ENCODE data around the gene CKAP5. TPM values are rescaled to one million over a fixed set of nuclear protein-coding genes. Genes with fewer than 3 reads are reported as not detected.

CKAP5 gene
- polyA plus RNA-seq, 1 donor from 2014 or later: 10.3 TPM

DNA sequence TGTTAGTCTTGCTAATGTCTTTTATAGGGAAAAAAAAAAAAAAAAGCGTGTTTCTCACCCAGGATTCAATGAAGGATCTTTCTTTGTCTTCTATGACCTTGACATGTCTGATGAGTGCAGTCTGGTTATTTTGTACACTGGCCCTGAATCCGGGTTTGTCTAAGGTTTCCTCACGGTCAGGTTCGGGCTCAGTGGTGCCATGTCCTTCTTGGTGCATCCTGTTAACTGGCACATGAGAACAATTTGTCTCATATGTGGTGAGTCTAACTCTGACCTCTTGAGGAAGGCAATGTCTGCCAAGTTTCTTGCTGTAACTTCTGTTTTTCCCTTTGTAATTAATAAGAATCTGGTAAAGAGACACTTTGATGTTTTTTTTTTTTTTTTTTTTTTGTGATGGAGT is 114.5 kb downstream of the CKAP5 start:
- peaks cover 3% of the 10 kb centered on the region for H3K36me3 Mint-ChIP-seq
- no peaks in the 10 kb centered on the region for H3K4me1 Mint-ChIP-seq
- no peak overlapping the region for H3K4me3 Mint-ChIP-seq
- H3K9me3 Mint-ChIP-seq: no peaks in the 10 kb centered on the region
- H3K27me3 Mint-ChIP-seq: no peaks in the 10 kb centered on the region
- H3K27ac Mint-ChIP-seq: no peak overlapping the region

DNA sequence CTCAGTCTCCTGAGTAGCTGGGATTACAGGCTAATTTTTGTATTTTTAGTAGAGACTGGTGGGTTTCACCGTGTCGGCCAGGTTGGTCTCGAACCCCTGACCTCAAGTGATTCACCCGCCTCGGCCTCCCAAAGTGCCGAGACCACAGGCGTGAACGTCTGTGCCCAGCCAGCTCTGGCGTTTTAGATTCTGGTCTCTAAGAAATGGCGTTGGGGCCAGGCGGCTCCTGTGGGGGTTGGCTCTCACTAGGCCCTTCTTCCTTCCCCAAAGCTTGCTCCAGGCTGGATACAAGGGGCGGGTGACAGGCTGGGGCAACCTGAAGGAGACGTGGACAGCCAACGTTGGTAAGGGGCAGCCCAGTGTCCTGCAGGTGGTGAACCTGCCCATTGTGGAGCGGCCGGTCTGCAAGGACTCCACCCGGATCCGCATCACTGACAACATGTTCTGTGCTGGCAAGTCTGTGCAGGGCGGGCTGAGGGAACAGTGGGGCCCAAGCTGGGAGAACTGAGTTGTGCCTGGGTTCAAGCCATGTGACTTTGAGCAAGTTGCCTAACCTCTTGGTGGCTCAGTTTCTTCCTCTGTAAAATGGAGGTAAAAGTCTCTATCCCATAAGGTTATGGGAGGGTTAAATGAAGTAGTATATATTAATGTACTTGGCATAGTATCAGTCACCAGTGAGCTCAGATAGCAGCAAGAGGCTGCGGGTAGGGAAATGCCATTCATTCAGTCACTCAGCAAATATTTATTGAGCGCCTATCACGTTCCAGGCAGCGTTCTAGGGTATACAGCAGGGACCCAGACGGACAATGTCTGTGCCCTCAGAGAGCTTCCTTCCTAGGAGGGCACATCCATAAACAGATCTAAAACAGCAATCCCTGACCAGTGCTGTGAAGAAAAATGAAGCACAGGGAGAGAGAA is 116.7 kb downstream of the CKAP5 start:
- peaks cover 3% of the 10 kb centered on the region for H3K36me3 Mint-ChIP-seq
- H3K27ac Mint-ChIP-seq: no peak overlapping the region
- H3K4me3 Mint-ChIP-seq: no peak overlapping the region
- no peaks in the 10 kb centered on the region for H3K27me3 Mint-ChIP-seq
- no peaks in the 10 kb centered on the region for H3K9me3 Mint-ChIP-seq
- no peaks in the 10 kb centered on the region for H3K4me1 Mint-ChIP-seq

DNA sequence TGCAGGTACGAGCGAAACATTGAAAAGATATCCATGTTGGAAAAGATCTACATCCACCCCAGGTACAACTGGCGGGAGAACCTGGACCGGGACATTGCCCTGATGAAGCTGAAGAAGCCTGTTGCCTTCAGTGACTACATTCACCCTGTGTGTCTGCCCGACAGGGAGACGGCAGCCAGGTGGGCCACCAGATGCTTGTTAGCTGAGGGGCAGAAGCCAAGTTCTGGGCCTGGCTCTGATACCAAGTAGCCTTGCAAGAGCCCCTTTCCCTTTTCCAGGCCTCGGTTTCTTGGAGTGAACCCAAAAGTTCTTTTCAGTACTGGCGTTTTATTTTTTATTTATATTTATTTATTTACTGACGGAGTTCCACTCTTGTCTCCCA is 117.4 kb downstream of the CKAP5 start:
- Mint-ChIP-seq H3K9me3 (no peaks in the 10 kb centered on the region), H3K36me3 (peaks cover 3% of the 10 kb centered on the region), H3K4me1 (peaks cover 0 to 3% (median 0%) of the 10 kb centered on the region in 3 donors), H3K4me3 (no peak overlapping the region), H3K27ac (no peak overlapping the region), H3K27me3 (no peaks in the 10 kb centered on the region)

DNA sequence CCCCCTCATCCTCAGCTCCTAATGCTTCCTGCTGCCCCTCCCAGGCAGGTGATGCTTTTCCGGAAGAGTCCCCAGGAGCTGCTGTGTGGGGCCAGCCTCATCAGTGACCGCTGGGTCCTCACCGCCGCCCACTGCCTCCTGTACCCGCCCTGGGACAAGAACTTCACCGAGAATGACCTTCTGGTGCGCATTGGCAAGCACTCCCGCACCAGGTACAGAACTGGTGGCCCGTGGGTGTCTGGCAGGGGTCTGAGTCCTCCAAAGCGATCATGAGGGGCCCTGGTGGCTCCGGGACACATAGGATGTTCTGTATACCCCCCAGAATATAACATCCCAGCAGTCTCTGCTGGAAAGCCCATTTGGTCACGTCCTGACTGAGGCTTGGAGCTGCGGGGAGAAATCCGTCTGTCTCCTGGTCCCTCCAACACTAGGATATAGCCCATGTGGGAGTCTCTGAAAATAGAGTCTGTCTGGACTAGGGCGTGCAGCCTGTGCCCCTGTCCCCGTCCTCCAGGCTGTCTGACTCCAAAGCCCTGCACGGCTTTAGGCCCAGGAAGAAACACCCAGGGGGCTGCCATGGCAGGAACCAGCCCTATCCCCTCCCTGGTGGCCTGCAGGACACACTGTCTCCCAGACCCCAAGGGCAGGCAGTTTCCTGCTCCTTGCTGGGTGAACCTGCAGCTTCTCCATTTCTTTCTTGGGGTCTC is 118.0 kb downstream of the CKAP5 start:
- Mint-ChIP-seq H3K4me1 (peaks cover 0 to 3% (median 0%) of the 10 kb centered on the region in 3 donors), H3K9me3 (no peaks in the 10 kb centered on the region), H3K27ac (no peak overlapping the region), H3K4me3 (no peak overlapping the region), H3K27me3 (no peaks in the 10 kb centered on the region), H3K36me3 (peaks cover 3% of the 10 kb centered on the region)

- H3K36me3 Mint-ChIP-seq: peaks cover 3% of the 10 kb centered on the region
- H3K4me3 Mint-ChIP-seq: no peak overlapping the region
- H3K9me3 Mint-ChIP-seq: no peaks in the 10 kb centered on the region
- no peak overlapping the region for H3K27ac Mint-ChIP-seq
- peaks cover 0 to 3% (median 0%) of the 10 kb centered on the region in 3 donors for H3K4me1 Mint-ChIP-seq
- H3K27me3 Mint-ChIP-seq: no peaks in the 10 kb centered on the region
Measured at GRCh38 chr11:46726206-46726862, 119.7 kb downstream of the CKAP5 start.

- no peaks in the 10 kb centered on the region for H3K9me3 Mint-ChIP-seq
- no peaks in the 10 kb centered on the region for H3K27me3 Mint-ChIP-seq
- no peak overlapping the region for H3K27ac Mint-ChIP-seq
- peaks cover 3% of the 10 kb centered on the region for H3K36me3 Mint-ChIP-seq
- peaks cover 0 to 3% (median 0%) of the 10 kb centered on the region in 3 donors for H3K4me1 Mint-ChIP-seq
- no peak overlapping the region for H3K4me3 Mint-ChIP-seq
Measured at GRCh38 chr11:46725338-46726205, 120.5 kb downstream of the CKAP5 start.

- H3K27me3 Mint-ChIP-seq: no peaks in the 10 kb centered on the region
- H3K9me3 Mint-ChIP-seq: no peaks in the 10 kb centered on the region
- peaks cover 0 to 3% (median 0%) of the 10 kb centered on the region in 3 donors for H3K4me1 Mint-ChIP-seq
- H3K27ac Mint-ChIP-seq: no peak overlapping the region
- no peaks in the 10 kb centered on the region for H3K36me3 Mint-ChIP-seq
- no peak overlapping the region for H3K4me3 Mint-ChIP-seq
Measured at GRCh38 chr11:46724088-46724487, 122.0 kb downstream of the CKAP5 start.

GRCh38 chr11:46723359-46723680 is 122.8 kb downstream of the CKAP5 start:
- Mint-ChIP-seq H3K4me3 (no peak overlapping the region), H3K27ac (no peak overlapping the region), H3K36me3 (no peaks in the 10 kb centered on the region), H3K4me1 (peaks cover 0 to 3% (median 0%) of the 10 kb centered on the region in 3 donors), H3K27me3 (no peaks in the 10 kb centered on the region), H3K9me3 (no peaks in the 10 kb centered on the region)

GRCh38 chr11:46722566-46723358 is 123.3 kb downstream of the CKAP5 start:
- no peaks in the 10 kb centered on the region for H3K36me3 Mint-ChIP-seq
- no peaks in the 10 kb centered on the region for H3K27me3 Mint-ChIP-seq
- peak overlapping the region in 1 of 3 donors; percentile 39 for H3K27ac Mint-ChIP-seq
- no peaks in the 10 kb centered on the region for H3K9me3 Mint-ChIP-seq
- H3K4me1 Mint-ChIP-seq: peaks cover 0 to 3% (median 0%) of the 10 kb centered on the region in 3 donors
- H3K4me3 Mint-ChIP-seq: peak overlapping the region in 2 of 4 donors; percentile 47 to 76

DNA sequence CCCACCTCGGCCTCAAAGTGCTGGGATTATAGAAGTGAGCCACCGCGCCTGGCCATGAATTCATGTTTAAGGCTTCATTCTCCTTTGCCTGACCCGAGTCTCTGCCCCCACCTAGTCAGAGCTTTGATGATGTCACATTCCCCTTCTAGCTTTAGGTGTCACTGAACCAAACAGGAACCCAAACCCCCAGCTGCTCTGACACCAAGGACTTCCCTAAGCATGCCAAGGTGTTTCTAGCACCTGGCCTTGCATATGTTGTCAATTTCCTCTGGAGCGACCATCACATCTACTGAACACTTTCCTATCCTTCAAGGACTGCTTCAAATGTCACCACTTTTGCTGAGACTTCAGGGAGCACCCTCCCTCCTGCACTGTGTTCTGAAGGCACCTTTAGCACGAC is 124.8 kb downstream of the CKAP5 start:
- no peaks in the 10 kb centered on the region for H3K36me3 Mint-ChIP-seq
- H3K9me3 Mint-ChIP-seq: no peaks in the 10 kb centered on the region
- no peak overlapping the region for H3K27ac Mint-ChIP-seq
- peak overlapping the region in 1 of 4 donors; percentile 21 for H3K4me3 Mint-ChIP-seq
- H3K4me1 Mint-ChIP-seq: peaks cover 0 to 3% (median 0%) of the 10 kb centered on the region in 3 donors
- no peaks in the 10 kb centered on the region for H3K27me3 Mint-ChIP-seq

DNA sequence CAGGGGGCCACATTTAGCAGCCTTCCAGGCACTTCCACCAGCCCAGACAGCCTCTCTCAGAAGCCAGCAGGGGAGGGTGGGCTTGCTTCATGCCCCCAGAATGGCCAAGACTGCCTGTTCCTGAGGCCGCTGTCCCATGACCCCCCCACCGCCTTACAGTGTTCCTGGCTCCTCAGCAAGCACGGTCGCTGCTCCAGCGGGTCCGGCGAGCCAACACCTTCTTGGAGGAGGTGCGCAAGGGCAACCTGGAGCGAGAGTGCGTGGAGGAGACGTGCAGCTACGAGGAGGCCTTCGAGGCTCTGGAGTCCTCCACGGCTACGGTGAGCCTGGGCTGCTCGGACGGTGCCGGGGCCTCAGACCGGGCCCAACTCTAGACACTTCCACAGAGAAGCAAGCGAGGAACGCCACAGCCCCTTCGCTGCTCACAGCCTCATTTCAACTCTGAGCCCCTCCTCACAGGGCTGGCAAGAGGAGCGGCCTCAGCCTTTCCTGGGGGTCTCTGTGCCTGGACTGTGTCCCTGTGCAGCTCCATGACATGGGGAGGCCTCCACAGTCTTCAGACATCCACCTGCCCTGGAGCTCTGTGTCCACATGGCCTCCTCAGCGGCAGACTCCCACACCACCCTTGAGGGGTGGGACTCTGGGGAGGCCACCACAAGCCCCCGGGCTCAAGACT is 126.4 kb downstream of the CKAP5 start:
- no peaks in the 10 kb centered on the region for H3K27me3 Mint-ChIP-seq
- H3K4me3 Mint-ChIP-seq: no peak overlapping the region
- H3K4me1 Mint-ChIP-seq: peaks cover 0 to 3% (median 0%) of the 10 kb centered on the region in 3 donors
- no peaks in the 10 kb centered on the region for H3K9me3 Mint-ChIP-seq
- no peaks in the 10 kb centered on the region for H3K36me3 Mint-ChIP-seq
- H3K27ac Mint-ChIP-seq: no peak overlapping the region

- H3K4me1 Mint-ChIP-seq: peaks cover 0 to 3% (median 0%) of the 10 kb centered on the region in 3 donors
- no peaks in the 10 kb centered on the region for H3K9me3 Mint-ChIP-seq
- H3K27me3 Mint-ChIP-seq: no peaks in the 10 kb centered on the region
- H3K4me3 Mint-ChIP-seq: no peak within 1 kb of the TSS
- no peak within 1 kb of the TSS for H3K27ac Mint-ChIP-seq
- no peaks in the 10 kb centered on the region for H3K36me3 Mint-ChIP-seq
Measured at GRCh38 chr11:46719048-46719542, 127.0 kb downstream of the CKAP5 start, which contains the start of gene F2. Gene F2 (plus strand): TSS chr11:46719213. CDS start chr11:46719236, 23 bp downstream.
